Sigmoid colon (tissue), 7 donors: ENCODE data around the gene HELZ2. TPM values are rescaled to one million over a fixed set of nuclear protein-coding genes. Genes with fewer than 3 reads are reported as not detected.

Experiments
- DNase-seq: peaks from one replicate; pipeline ENCODE4 v3.0.0-alpha.2; 2019
- H3K27ac ChIP-seq, 4 donors: fragments of 200-600 bp; sonication (generic); one replicate each; pipeline ENCODE4 v1.5.1; 2016 to 2019; ENCODE audit warnings: mild to moderate bottlenecking in 1 of 4
- H3K27me3 ChIP-seq, 3 donors: fragments of 200-600 bp; sonication (generic); one replicate each; pipeline ENCODE4 v1.5.1; 2019; ENCODE audit warnings: mild to moderate bottlenecking in 1 of 3
- H3K36me3 ChIP-seq, 4 donors: fragments of 200-600 bp; sonication (generic); one replicate each; pipeline ENCODE4 v1.5.1; 2016 to 2019
- H3K4me1 ChIP-seq, 4 donors: fragments of 200-600 bp; sonication (generic); one replicate each; pipeline ENCODE4 v1.5.1; 2017 to 2019
- H3K4me3 ChIP-seq, 4 donors: fragments of 200-600 bp; sonication (generic); one replicate each; pipeline ENCODE4 v1.5.1; 2017 to 2019; ENCODE audit warnings: mild to moderate bottlenecking in 2 of 4, moderate library complexity in 1 of 4
- H3K9me3 ChIP-seq, 4 donors: fragments of 200-600 bp in 3 of 4; sonication (generic) in 3 of 4; one replicate each; pipeline versions ENCODE4 v1.5.1 to v1.6.1; 2013 to 2019
- EP300 ChIP-seq, 4 donors: sonication (generic); formaldehyde crosslinking; IDR thresholded peaks; one replicate each; pipeline ENCODE4 v1.6.1; 2017; ENCODE audit warnings: antibody characterized with exemption in 4 of 4
- POLR2A ChIP-seq, 2 donors: fragments of 450-650 bp; IDR thresholded peaks; one replicate each; pipeline ENCODE4 v1.6.1; 2016; ENCODE audit warnings: antibody characterized with exemption in 2 of 2, mild to moderate bottlenecking in 2 of 2, moderate library complexity in 2 of 2
- POLR2AphosphoS5 ChIP-seq, 4 donors: sonication (generic); formaldehyde crosslinking; IDR thresholded peaks; one replicate each; pipeline ENCODE4 v1.6.1; 2017; ENCODE audit warnings: antibody characterized with exemption in 4 of 4
- WGBS, 2 donors: extraction: QIAGEN DNeasy Blood & Tissue Kit; methylation state at CpG; one replicate each; pipeline ENCODE4 v1.1.7; 2013; 5-methylcytosine and 5-hydroxymethylcytosine counted together
- intact Hi-C: fragments of 100-400 bp; cut with DNase I; formaldehyde crosslinking; loops from one replicate; pipeline ENCODE4 v1.15.1; 2023
- polyA plus RNA-seq, 3 donors: library from polyadenylated mRNA; stranded (reverse); fragments of 200-250 nt; gene quantifications; one replicate each; pipeline ENCODE4 v1.2.3, GENCODE V29; 2013
- total RNA-seq, 4 donors: library from RNA; depleted of rRNA; stranded (reverse); fragments of >200 nt; gene quantifications; one replicate each; pipeline ENCODE4 v1.1.0, GENCODE V29; 2016
- TF ChIP-seq, protein P1 (sequence below), 4 experiments: fragments of 450-650 bp in 3 of 4; fragments of 200-600 bp in 1 of 4; IDR thresholded peaks; one replicate each; pipeline ENCODE4 v1.5.1; 2016 to 2019; ENCODE audit warnings: antibody characterized with exemption in 4 of 4, mild to moderate bottlenecking in 3 of 4, moderate library complexity in 2 of 4
- donor health status: healthy with polysubstance abuse.
- donor health status: Bipolar disorder and iron deficiency.
- donor health status: healthy.

HELZ2 gene
- total and polyA plus RNA-seq, 7 donors: 1.2 to 48.1 (median 13.6) TPM

- no peak for DNase-seq
- H3K27ac ChIP-seq: no peak overlapping the region
- no peaks in the 10 kb centered on the region for H3K27me3 ChIP-seq
- peaks cover 26 to 88% (median 44%) of the 10 kb centered on the region in 4 donors for H3K36me3 ChIP-seq
- TF ChIP-seq EP300 (IDR thresholded peaks at IDR 0.05): no peak
- TF ChIP-seq POLR2AphosphoS5 (IDR thresholded peaks at IDR 0.05): no peak
- no peak for TF ChIP-seq POLR2A (IDR thresholded peaks at IDR 0.05)
- TF ChIP-seq, protein P1, sequence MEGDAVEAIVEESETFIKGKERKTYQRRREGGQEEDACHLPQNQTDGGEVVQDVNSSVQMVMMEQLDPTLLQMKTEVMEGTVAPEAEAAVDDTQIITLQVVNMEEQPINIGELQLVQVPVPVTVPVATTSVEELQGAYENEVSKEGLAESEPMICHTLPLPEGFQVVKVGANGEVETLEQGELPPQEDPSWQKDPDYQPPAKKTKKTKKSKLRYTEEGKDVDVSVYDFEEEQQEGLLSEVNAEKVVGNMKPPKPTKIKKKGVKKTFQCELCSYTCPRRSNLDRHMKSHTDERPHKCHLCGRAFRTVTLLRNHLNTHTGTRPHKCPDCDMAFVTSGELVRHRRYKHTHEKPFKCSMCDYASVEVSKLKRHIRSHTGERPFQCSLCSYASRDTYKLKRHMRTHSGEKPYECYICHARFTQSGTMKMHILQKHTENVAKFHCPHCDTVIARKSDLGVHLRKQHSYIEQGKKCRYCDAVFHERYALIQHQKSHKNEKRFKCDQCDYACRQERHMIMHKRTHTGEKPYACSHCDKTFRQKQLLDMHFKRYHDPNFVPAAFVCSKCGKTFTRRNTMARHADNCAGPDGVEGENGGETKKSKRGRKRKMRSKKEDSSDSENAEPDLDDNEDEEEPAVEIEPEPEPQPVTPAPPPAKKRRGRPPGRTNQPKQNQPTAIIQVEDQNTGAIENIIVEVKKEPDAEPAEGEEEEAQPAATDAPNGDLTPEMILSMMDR (IDR thresholded peaks at IDR 0.05): no peak
- H3K4me1 ChIP-seq: peaks cover 0 to 6% (median 0%) of the 10 kb centered on the region in 4 donors
- intact Hi-C loops: no loop called here
- 78 to 90% methylated on average over 10 of the region's 10 CpGs for WGBS, 2 donors
- H3K4me3 ChIP-seq: no peak overlapping the region
- no peaks in the 10 kb centered on the region for H3K9me3 ChIP-seq
Observed at GRCh38 chr20:63594043-63594561, 20.1 kb upstream of the HELZ2 start.

DNA sequence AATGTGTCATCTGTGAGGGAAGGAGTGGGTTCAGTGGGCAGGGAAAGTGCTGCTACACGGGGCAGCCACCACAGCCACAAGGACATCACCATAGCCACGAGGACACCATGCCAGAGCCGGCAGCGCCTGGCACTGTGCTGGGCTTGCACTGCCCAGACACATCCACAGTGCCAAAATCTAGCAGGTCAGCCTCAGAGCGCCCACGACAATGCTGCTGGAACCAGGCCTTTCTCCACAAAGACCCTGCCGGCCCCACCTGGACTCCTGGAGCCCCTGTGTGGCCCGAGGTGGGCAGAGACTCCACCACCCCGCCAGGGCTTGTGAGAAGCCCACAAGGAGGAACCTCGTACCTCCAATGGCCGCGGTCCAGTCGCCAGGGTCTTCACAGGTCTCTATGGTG lies 18.6 kb upstream of the HELZ2 start:
- H3K4me3 ChIP-seq: no peak overlapping the region
- intact Hi-C loops: no loop called here
- no peak for TF ChIP-seq POLR2AphosphoS5 (IDR thresholded peaks at IDR 0.05)
- TF ChIP-seq POLR2A (IDR thresholded peaks at IDR 0.05): no peak
- no peak for TF ChIP-seq EP300 (IDR thresholded peaks at IDR 0.05)
- TF ChIP-seq, protein P1 (IDR thresholded peaks at IDR 0.05): no peak

GRCh38 chr20:63591786-63592355 lies 17.8 kb upstream of the HELZ2 start:
- Histone ChIP-seq H3K4me3 (no peak overlapping the region), H3K27ac (no peak overlapping the region), H3K4me1 (peaks cover 0 to 6% (median 0%) of the 10 kb centered on the region in 4 donors), H3K27me3 (no peaks in the 10 kb centered on the region), H3K36me3 (peaks cover 26 to 77% (median 37%) of the 10 kb centered on the region in 4 donors), H3K9me3 (no peaks in the 10 kb centered on the region)
- intact Hi-C loops: no loop called here
- DNase-seq: no peak
- 96 to 97% methylated on average over 28 of the region's 28 CpGs for WGBS, 2 donors
- TF ChIP-seq POLR2A (IDR thresholded peaks at IDR 0.05): no peak
- TF ChIP-seq, protein P1 (IDR thresholded peaks at IDR 0.05): no peak
- no peak for TF ChIP-seq EP300 (IDR thresholded peaks at IDR 0.05)
- no peak for TF ChIP-seq POLR2AphosphoS5 (IDR thresholded peaks at IDR 0.05)

More for the DNA sequence above, 18.6 kb upstream of the HELZ2 start:
- Histone ChIP-seq H3K27me3 (no peaks in the 10 kb centered on the region), H3K27ac (no peak overlapping the region), H3K4me1 (peaks cover 0 to 6% (median 0%) of the 10 kb centered on the region in 4 donors), H3K36me3 (peaks cover 26 to 85% (median 41%) of the 10 kb centered on the region in 4 donors), H3K9me3 (no peaks in the 10 kb centered on the region)
- 96% methylated on average over 13 of the region's 13 CpGs for WGBS, 2 donors
- DNase-seq: no peak

GRCh38 chr20:63591147-63591533 lies 17.1 kb upstream of the HELZ2 start:
- no peak overlapping the region for H3K4me3 ChIP-seq
- H3K9me3 ChIP-seq: no peaks in the 10 kb centered on the region
- H3K27me3 ChIP-seq: no peaks in the 10 kb centered on the region
- 95% methylated on average over 4 of the region's 4 CpGs for WGBS, 2 donors
- H3K27ac ChIP-seq: no peak overlapping the region
- H3K4me1 ChIP-seq: peaks cover 0 to 6% (median 0%) of the 10 kb centered on the region in 4 donors
- TF ChIP-seq EP300 (IDR thresholded peaks at IDR 0.05) (no peak), POLR2A (IDR thresholded peaks at IDR 0.05) (no peak), POLR2AphosphoS5 (IDR thresholded peaks at IDR 0.05) (no peak)
- TF ChIP-seq, protein P1 (IDR thresholded peaks at IDR 0.05): no peak
- intact Hi-C loops: no loop called here
- DNase-seq: no peak
- peaks cover 26 to 77% (median 37%) of the 10 kb centered on the region in 4 donors for H3K36me3 ChIP-seq
